ENCODE measurements around the gene IRF2BP1.

IRF2BP1 gene

DNA sequence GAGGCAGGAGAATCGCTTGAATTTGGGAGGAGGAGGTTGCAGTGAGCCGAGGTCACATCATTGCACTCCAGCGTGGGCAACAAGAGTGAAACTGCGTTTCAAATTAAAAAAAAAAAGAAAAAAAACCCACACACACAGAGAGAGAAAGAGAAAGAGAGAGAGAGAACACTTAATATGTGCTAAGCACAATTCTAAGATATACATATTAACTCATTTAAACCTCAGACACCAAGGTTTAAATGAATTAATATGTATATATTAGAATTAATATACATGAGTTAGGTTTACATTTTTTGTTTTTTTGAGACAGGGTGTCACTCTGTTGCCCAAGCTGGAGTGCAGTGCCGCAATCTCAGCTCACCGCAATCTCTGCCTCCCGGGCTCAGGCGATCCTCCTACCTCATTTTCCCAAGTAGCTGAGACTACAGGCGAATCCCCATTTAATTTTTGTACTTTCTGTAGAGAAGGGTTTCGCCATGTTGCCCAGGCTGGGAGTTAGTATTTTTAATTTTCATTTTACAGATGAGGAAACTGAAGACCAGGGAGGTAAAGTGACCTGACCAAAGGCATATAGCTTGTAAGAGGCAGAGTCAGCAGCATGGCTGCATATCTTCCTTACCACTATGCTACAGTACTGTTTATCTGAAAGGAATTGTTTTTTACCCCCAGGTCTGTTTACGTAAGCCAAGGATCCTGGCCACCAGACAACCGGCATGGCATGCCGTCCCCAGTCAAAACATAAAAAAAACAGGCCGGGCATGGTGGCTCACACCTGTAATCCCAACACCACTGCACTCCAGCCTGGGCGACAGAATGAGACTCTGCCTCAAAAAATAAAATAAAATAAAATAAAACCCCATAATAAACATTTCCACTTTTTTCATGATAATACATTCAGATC, 25.3 kb downstream of the IRF2BP1 start:
- WGBS, 2 donors (ENCODE audit: extremely low coverage in 2 of 2, insufficient read length in 2 of 2, insufficient replicate concordance in 1 of 2), result no CpG with 5 or more reads among the region's 15 CpGs
- H4K8ac ChIP-seq (ENCODE audit: low read depth, low read length), result no peak overlapping the region

DNA sequence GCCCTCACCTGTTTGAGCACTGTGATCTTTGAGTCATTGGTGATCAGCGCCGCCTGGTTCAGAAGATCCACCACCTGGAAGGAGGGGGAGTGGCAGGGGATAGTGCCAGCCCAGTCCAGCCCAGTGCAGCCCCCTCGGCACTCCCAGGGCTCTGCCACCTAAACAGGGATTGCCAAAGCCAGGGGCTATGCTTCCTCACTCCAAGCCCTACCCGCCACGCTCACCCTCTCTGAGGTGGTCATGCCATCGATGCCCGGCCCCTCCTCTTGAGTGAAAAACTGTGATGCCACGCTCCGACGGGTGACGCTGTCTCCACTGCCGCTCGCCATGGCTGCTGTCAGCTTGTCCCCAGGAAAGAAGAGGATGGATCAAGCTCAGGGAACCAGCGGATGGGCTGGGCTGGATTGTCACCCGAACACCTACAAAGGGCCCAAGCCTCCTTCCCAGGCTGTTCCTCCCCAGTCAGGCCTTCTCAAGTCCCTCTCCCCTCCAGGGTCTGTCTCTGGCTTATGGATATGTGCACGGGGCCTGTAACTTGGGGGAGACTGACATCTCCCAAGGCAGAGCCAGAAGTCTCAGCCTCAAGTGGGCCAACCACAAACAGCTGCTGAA, 31.7 kb downstream of the IRF2BP1 start:
- no peak overlapping the region for H3K23ac ChIP-seq (ENCODE audit: low read depth, low read length, poor library complexity)
- peak overlapping the region in 1 of 2 donors; percentile 51 for H3K4me3 ChIP-seq (ENCODE audit: low read length in 2 of 2)
- peaks cover 39 to 84% of the 10 kb centered on the region in 2 donors for H3K36me3 ChIP-seq (replicated peaks in 1 of 2; ENCODE audit: control insufficient read depth in 2 of 2, insufficient read depth in 2 of 2, low read length in 2 of 2)
- H2BK12ac ChIP-seq (ENCODE audit: low read length), result no peak overlapping the region
- DNase-seq (ENCODE audit: low spot score), result no peak
- H4K8ac ChIP-seq (ENCODE audit: low read depth, low read length), result no peak overlapping the region
- WGBS, 2 donors (ENCODE audit: extremely low coverage in 2 of 2, insufficient read length in 2 of 2, insufficient replicate concordance in 1 of 2), result no CpG with 5 or more reads among the region's 16 CpGs
- H3K4me2 ChIP-seq (ENCODE audit: insufficient read depth, low read length, poor library complexity, severe bottlenecking), result no peak overlapping the region
- H3K79me1 ChIP-seq (ENCODE audit: low read depth, low read length), result peaks cover 11% of the 10 kb centered on the region
- no peak overlapping the region for H3K18ac ChIP-seq (ENCODE audit: low read length)
- H4K91ac ChIP-seq (ENCODE audit: low read depth, low read length, poor library complexity), result no peak overlapping the region
- H3K27ac ChIP-seq (replicated peaks; ENCODE audit: low read length), result no peak overlapping the region
- no peak overlapping the region for H3K14ac ChIP-seq (ENCODE audit: low read length)
- no peaks in the 10 kb centered on the region for H3K27me3 ChIP-seq (ENCODE audit: control insufficient read depth in 3 of 3, insufficient read depth in 3 of 3, low read depth in 1 of 3, low read length in 3 of 3)
- H2BK5ac ChIP-seq (ENCODE audit: low read length), result no peak overlapping the region
- no peaks in the 10 kb centered on the region for H3K4me1 ChIP-seq (ENCODE audit: control insufficient read depth in 2 of 2, insufficient read depth in 1 of 2, low read depth in 1 of 2, low read length in 2 of 2)
- H3K4ac ChIP-seq (ENCODE audit: low read length), result no peak overlapping the region
- H2BK15ac ChIP-seq (ENCODE audit: low read length), result no peak overlapping the region
- no peak overlapping the region for H2AFZ ChIP-seq (ENCODE audit: low read length)
- no peak overlapping the region for H2AK5ac ChIP-seq (ENCODE audit: low read depth, low read length)
- H2BK120ac ChIP-seq (ENCODE audit: low read depth, low read length), result no peak overlapping the region
- no peak overlapping the region for H3K9ac ChIP-seq (ENCODE audit: low read depth, low read length, poor library complexity)
- H3K9me3 ChIP-seq (replicated peaks in 1 of 2; ENCODE audit: control insufficient read depth in 2 of 2, insufficient read depth in 1 of 2, low read depth in 1 of 2, low read length in 2 of 2), result peaks cover 0 to 4% of the 10 kb centered on the region in 2 donors

More for the DNA sequence above, 25.3 kb downstream of the IRF2BP1 start:
- Histone ChIP-seq H3K4ac (ENCODE audit: low read length) (no peak overlapping the region), H3K4me3 (ENCODE audit: low read length in 2 of 2) (no peak overlapping the region), H3K4me2 (ENCODE audit: insufficient read depth, low read length, poor library complexity, severe bottlenecking) (no peak overlapping the region), H3K27me3 (ENCODE audit: control insufficient read depth in 3 of 3, insufficient read depth in 3 of 3, low read depth in 1 of 3, low read length in 3 of 3) (peaks cover 0 to 19% (median 14%) of the 10 kb centered on the region in 3 experiments), H3K36me3 (replicated peaks in 1 of 2; ENCODE audit: control insufficient read depth in 2 of 2, insufficient read depth in 2 of 2, low read length in 2 of 2) (peaks cover 17 to 43% of the 10 kb centered on the region in 2 donors), H2BK12ac (ENCODE audit: low read length) (no peak overlapping the region), H3K79me1 (ENCODE audit: low read depth, low read length) (peaks cover 11% of the 10 kb centered on the region), H3K23ac (ENCODE audit: low read depth, low read length, poor library complexity) (no peak overlapping the region), H3K27ac (replicated peaks; ENCODE audit: low read length) (no peak overlapping the region), H3K9me3 (replicated peaks in 1 of 2; ENCODE audit: control insufficient read depth in 2 of 2, insufficient read depth in 1 of 2, low read depth in 1 of 2, low read length in 2 of 2) (peaks cover 0 to 2% of the 10 kb centered on the region in 2 donors), H3K18ac (ENCODE audit: low read length) (no peak overlapping the region), H4K91ac (ENCODE audit: low read depth, low read length, poor library complexity) (no peak overlapping the region), H2BK15ac (ENCODE audit: low read length) (no peak overlapping the region), H2AK5ac (ENCODE audit: low read depth, low read length) (no peak overlapping the region), H2BK120ac (ENCODE audit: low read depth, low read length) (no peak overlapping the region), H3K14ac (ENCODE audit: low read length) (no peak overlapping the region), H2AFZ (ENCODE audit: low read length) (no peak overlapping the region), H3K4me1 (ENCODE audit: control insufficient read depth in 2 of 2, insufficient read depth in 1 of 2, low read depth in 1 of 2, low read length in 2 of 2) (peaks cover 0 to 3% of the 10 kb centered on the region in 2 donors), H2BK5ac (ENCODE audit: low read length) (no peak overlapping the region), H3K9ac (ENCODE audit: low read depth, low read length, poor library complexity) (no peak overlapping the region)
- no peak for DNase-seq (ENCODE audit: low spot score)

DNA sequence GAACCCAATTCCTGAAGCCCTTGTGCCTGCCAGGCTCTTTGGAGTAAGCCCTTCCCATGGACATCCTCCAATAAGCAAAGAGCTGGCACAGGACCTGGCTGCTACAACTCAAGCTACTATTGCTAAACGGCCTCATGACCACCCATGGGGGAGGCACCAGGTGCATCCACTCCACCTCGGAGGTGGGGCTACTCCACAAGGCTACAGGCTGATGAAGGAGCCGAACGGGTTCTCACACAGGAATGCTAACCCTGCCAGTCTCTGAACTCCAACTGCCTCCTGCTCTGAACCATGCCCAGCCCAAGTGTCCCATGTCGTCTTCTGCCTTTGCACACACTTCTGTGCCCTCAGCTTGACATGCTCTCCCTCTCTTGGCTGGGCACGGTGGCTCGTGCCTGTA, 33.0 kb downstream of the IRF2BP1 start:
- Histone ChIP-seq H3K23ac (ENCODE audit: low read depth, low read length, poor library complexity) (no peak overlapping the region), H3K79me1 (ENCODE audit: low read depth, low read length) (peaks cover 6% of the 10 kb centered on the region)
- WGBS, 2 donors (ENCODE audit: extremely low coverage in 2 of 2, insufficient read length in 2 of 2, insufficient replicate concordance in 1 of 2), result no CpG with 5 or more reads among the region's 7 CpGs

DNA sequence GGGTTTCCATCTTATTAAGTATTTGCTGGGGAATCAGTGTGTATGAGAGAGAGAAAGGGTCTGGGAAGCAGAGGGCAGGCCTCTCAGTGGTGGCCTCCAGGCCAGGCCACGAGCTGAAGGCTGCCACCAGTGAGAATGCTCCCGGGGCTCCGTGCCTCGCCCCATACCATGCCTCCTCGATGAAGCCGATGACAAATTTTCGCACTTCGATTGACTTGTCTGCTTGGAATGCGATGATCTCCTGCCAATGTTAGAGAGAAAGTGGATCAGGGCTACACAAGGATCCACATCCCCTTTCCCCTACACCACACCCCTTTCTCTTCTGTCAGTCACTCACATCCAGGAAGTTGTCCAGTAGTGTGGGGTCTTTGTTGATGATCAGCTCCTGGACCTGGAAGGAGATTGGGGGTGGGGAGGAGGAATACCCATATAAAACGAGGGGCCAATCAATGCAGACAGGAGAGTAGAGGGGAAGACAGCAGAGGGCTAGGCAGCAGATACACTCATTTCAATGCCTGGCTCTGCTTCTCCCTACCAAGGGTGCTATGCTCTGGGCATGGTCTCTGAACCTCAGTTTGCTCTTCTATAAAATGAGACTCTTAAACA, 33.7 kb downstream of the IRF2BP1 start:
- no peak overlapping the region for H3K4ac ChIP-seq (ENCODE audit: low read length)
- H4K91ac ChIP-seq (ENCODE audit: low read depth, low read length, poor library complexity), result no peak overlapping the region
- H2AK5ac ChIP-seq (ENCODE audit: low read depth, low read length), result no peak overlapping the region
- no peak overlapping the region for H3K9ac ChIP-seq (ENCODE audit: low read depth, low read length, poor library complexity)
- no peaks in the 10 kb centered on the region for H3K27me3 ChIP-seq (ENCODE audit: control insufficient read depth in 3 of 3, insufficient read depth in 3 of 3, low read depth in 1 of 3, low read length in 3 of 3)
- no CpG with 5 or more reads among the region's 10 CpGs for WGBS, 2 donors (ENCODE audit: extremely low coverage in 2 of 2, insufficient read length in 2 of 2, insufficient replicate concordance in 1 of 2)
- no peak for DNase-seq (ENCODE audit: low spot score)
- H2BK120ac ChIP-seq (ENCODE audit: low read depth, low read length), result no peak overlapping the region
- H3K23ac ChIP-seq (ENCODE audit: low read depth, low read length, poor library complexity), result no peak overlapping the region
- no peaks in the 10 kb centered on the region for H3K4me1 ChIP-seq (ENCODE audit: control insufficient read depth in 2 of 2, insufficient read depth in 1 of 2, low read depth in 1 of 2, low read length in 2 of 2)
- H2BK12ac ChIP-seq (ENCODE audit: low read length), result no peak overlapping the region
- no peak overlapping the region for H3K4me3 ChIP-seq (ENCODE audit: low read length in 2 of 2)
- peaks cover 49 to 92% of the 10 kb centered on the region in 2 donors for H3K36me3 ChIP-seq (replicated peaks in 1 of 2; ENCODE audit: control insufficient read depth in 2 of 2, insufficient read depth in 2 of 2, low read length in 2 of 2)
- H2BK15ac ChIP-seq (ENCODE audit: low read length), result no peak overlapping the region
- no peak overlapping the region for H2BK5ac ChIP-seq (ENCODE audit: low read length)
- H3K79me1 ChIP-seq (ENCODE audit: low read depth, low read length), result peaks cover 5% of the 10 kb centered on the region
- no peak overlapping the region for H4K8ac ChIP-seq (ENCODE audit: low read depth, low read length)
- peaks cover 0 to 2% of the 10 kb centered on the region in 2 donors for H3K9me3 ChIP-seq (replicated peaks in 1 of 2; ENCODE audit: control insufficient read depth in 2 of 2, insufficient read depth in 1 of 2, low read depth in 1 of 2, low read length in 2 of 2)
- no peak overlapping the region for H3K14ac ChIP-seq (ENCODE audit: low read length)
- no peak overlapping the region for H3K18ac ChIP-seq (ENCODE audit: low read length)
- H3K4me2 ChIP-seq (ENCODE audit: insufficient read depth, low read length, poor library complexity, severe bottlenecking), result no peak overlapping the region
- H2AFZ ChIP-seq (ENCODE audit: low read length), result no peak overlapping the region
- H3K27ac ChIP-seq (replicated peaks; ENCODE audit: low read length), result no peak overlapping the region

More for the DNA sequence above, 33.0 kb downstream of the IRF2BP1 start:
- Histone ChIP-seq H3K4me3 (ENCODE audit: low read length in 2 of 2) (no peak overlapping the region), H4K91ac (ENCODE audit: low read depth, low read length, poor library complexity) (no peak overlapping the region), H3K27me3 (ENCODE audit: control insufficient read depth in 3 of 3, insufficient read depth in 3 of 3, low read depth in 1 of 3, low read length in 3 of 3) (no peaks in the 10 kb centered on the region), H2BK120ac (ENCODE audit: low read depth, low read length) (no peak overlapping the region), H2AK5ac (ENCODE audit: low read depth, low read length) (no peak overlapping the region), H3K4me1 (ENCODE audit: control insufficient read depth in 2 of 2, insufficient read depth in 1 of 2, low read depth in 1 of 2, low read length in 2 of 2) (no peaks in the 10 kb centered on the region), H2AFZ (ENCODE audit: low read length) (no peak overlapping the region), H3K9me3 (replicated peaks in 1 of 2; ENCODE audit: control insufficient read depth in 2 of 2, insufficient read depth in 1 of 2, low read depth in 1 of 2, low read length in 2 of 2) (peaks cover 0 to 2% of the 10 kb centered on the region in 2 donors), H3K18ac (ENCODE audit: low read length) (no peak overlapping the region), H2BK5ac (ENCODE audit: low read length) (no peak overlapping the region), H3K4me2 (ENCODE audit: insufficient read depth, low read length, poor library complexity, severe bottlenecking) (no peak overlapping the region), H2BK15ac (ENCODE audit: low read length) (no peak overlapping the region), H3K9ac (ENCODE audit: low read depth, low read length, poor library complexity) (no peak overlapping the region), H3K4ac (ENCODE audit: low read length) (no peak overlapping the region), H3K27ac (replicated peaks; ENCODE audit: low read length) (no peak overlapping the region), H3K36me3 (replicated peaks in 1 of 2; ENCODE audit: control insufficient read depth in 2 of 2, insufficient read depth in 2 of 2, low read length in 2 of 2) (peaks cover 42 to 86% of the 10 kb centered on the region in 2 donors), H2BK12ac (ENCODE audit: low read length) (no peak overlapping the region), H4K8ac (ENCODE audit: low read depth, low read length) (no peak overlapping the region), H3K14ac (ENCODE audit: low read length) (no peak overlapping the region)
- DNase-seq (ENCODE audit: low spot score), result no peak

Data from neuronal stem cell (in vitro differentiated cells).